GM10847 (cell line): ENCODE measurements around the gene EGLN2.
"Not testable (repeated sequence)": the region's sequence is repeated elsewhere in the genome, so short reads cannot be mapped to it uniquely, and the experiment has no call there.

Source experiments
- POLR2A ChIP-seq: IDR thresholded peaks from 2 replicates; pipeline ENCODE4 v1.6.1; 2011; ENCODE audit not compliant: insufficient read length; ENCODE audit errors: extremely low read depth

The EGLN2 gene

GRCh38 chr19:40836754-40837429, 37.9 kb downstream of the EGLN2 start:
- no peak for TF ChIP-seq POLR2A

- TF ChIP-seq POLR2A: not testable (repeated sequence)
These were observed 51.3 kb downstream of the EGLN2 start, which contains the start of gene CYP2A6 for GRCh38 chr19:40850277-40850676. CYP2A6 (minus strand) TSS chr19:40850447; CDS start chr19:40850426, 21 bp downstream.
